ENCODE measurements around the gene SCYL1.

SCYL1 gene

DNA sequence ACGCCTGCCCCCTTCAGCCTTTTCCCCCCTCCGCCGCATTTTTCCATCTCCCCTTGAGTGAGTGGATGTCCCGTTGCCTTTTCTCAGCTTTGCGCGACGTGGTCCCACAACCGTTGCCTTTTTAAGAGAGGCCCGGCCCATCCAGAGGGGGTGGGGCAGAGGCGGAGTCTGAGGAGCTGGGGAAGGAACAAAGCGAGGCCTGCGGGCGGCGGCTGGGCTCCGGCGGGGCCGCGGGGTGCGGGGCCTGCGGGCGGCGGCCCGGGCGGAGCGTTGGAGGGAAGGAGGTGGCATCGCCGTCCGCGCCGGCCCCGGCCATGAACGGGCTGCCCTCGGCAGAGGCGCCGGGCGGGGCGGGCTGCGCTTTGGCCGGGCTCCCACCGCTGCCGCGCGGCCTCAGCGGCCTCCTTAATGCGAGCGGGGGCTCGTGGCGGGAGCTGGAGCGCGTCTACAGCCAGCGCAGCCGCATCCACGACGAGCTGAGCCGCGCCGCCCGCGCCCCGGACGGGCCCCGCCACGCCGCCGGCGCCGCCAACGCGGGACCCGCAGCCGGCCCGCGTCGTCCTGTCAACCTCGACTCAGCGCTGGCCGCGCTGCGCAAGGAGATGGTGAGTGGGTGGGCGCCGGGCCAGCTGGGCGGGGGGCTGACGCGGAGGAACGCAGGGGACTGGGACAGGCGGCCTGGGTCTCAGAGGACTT lies 47.6 kb downstream of the SCYL1 start, which contains the start of gene FAM89B:
FAM89B (plus strand) TSS at position 183 of the 696 bp plus-strand sequence; CDS start at position 315, 132 bp downstream.
- no peak for DNase-seq

DNA sequence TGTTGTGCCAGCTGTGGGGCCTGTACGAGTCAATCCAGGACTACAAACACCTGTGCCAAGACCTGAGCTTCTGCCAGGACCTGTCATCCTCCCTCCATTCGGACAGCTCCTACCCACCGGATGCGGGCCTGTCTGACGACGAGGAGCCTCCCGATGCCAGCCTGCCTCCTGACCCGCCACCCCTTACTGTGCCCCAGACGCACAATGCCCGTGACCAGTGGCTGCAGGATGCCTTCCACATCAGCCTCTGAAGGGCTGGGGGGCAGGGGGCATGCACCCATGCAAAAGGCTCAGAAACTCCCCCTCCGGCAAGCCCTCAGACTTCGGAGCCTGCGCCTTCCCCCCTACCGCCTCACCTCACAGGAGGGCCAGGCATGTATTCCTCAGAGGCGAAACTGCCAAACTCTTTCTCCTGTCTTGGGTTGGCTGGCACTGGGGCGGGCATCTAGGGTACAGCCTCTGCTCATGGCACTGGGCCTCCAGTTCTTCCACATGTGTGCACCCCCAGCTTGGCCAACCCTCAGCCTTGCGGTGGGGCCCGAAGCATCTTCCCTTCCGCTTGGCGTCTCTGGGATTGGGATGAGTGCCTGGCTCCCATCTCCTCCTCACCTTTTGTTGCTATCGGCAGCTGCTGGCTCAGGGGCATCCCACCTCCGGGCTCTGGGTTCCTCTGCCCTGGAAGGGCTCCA lies 48.7 kb downstream of the SCYL1 start:
- DNase-seq = no peak

DNA sequence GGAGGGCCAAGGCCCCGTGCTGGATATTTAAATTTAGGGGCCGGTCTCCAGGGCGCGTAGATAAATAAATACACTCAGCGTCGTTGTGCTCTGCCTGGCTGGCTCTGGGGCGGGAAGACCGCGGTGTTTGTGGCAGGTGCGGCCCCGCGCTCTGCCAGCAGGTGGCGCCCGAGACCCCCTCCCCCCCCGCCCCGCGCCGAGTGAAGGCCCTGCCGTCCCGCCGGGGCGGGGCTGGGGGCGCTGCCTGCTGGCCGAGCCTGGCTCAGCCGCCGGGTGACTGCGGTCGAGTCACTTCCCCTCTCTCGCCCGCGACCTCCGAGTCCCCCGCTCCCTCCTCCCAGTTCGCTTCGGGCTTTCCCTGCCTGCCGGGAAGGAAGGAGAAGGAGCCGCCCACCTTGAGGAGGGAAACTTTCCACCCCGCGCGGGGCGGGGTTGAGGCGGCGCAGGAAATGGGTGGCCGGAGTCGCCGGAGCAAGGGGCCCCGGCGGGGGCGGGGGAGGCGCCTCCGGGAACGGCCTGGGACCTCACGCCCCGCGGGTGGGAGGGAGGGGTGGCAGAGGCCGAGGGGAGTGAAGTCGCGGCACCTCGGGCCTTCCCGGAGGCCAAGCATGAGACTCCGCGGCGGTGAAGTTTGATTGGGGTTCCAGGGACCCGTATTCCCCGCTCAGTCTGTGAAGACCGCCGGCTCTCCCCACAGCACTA lies 49.4 kb downstream of the SCYL1 start:
- no peak for DNase-seq

- DNase-seq = no peak
Measured at GRCh38 chr11:65574811-65575567, 50.1 kb downstream of the SCYL1 start.

GRCh38 chr11:65575568-65576231 lies 50.8 kb downstream of the SCYL1 start, which contains the start of gene EHBP1L1:
EHBP1L1 (plus strand) TSS chr11:65576053; CDS start chr11:65576303, 250 bp downstream.
- DNase-seq = no peak

DNA sequence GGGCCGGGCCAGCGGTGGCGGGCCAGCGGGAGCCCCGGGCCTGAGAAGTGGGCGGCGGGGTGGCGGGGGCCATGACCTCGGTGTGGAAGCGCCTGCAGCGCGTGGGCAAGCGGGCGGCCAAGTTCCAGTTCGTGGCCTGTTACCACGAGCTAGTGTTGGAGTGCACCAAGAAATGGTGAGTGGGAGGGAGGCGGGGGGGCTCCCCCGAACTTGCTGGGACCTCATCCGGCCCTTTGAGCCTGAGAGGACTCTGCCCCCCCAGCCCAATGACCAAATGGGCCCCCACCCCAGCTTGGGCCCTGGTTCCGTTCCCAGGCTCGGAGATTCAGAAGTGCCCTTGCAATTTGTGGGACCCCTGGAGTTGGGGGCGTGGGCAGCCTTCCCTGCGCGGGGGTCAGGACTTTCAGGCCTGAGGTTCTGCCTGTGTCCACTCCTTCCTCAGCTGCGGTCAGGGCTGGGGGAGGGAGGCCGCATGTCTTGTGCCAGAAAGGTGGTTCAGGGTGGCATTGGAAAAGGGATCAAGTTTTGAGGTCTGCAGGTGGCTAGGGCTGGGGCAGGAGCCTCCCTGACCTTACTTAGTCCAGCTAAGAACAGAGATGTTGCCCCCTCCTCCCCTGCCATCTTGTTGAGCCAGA lies 51.5 kb downstream of the SCYL1 start:
- DNase-seq = no peak

DNA sequence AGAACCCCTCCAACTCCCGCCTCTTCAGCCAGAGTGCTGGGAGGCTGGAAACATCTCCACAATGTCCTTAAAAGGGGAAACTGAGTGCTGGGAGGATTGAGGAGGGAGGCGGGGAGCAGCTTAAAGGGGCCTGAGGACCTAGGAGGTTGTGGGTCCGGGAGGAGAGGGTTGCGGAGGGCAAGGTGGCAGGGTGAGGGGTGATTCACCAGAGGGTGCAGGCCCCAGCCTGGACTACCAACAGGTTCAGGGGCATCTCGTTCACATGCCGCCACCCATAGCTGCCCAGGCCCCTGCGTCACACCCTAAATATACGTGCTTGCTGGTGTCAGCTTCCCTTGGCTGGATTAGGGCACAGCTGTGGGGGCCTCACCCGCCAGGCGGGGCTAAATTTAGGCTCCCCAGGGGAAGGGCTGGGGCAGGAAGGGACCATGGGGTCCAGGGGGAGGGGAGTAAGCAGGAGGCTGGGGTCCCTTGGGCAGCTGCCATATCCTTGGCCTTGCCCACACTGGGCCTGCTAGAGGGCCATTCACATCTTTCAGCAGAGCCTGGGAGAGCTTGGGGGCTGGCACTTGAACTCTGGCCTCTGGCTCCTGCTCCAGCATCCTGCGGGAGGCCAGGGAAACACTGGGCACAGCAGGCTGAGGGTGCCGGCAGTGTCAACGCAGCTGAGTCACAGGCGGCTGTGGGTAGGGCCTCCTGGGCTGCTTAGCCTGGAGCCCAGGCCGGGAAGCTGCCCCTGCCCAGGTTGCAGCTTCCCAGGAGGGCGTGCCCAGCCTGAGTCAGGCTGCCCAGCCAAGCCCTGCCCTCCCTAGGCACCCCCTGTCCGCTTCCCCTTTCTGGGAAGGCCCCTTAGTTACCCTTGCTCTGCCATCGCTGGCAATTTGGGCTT lies 52.2 kb downstream of the SCYL1 start:
- DNase-seq = no peak

GRCh38 chr11:65577756-65578109 lies 52.9 kb downstream of the SCYL1 start:
- DNase-seq = no peak

DNA sequence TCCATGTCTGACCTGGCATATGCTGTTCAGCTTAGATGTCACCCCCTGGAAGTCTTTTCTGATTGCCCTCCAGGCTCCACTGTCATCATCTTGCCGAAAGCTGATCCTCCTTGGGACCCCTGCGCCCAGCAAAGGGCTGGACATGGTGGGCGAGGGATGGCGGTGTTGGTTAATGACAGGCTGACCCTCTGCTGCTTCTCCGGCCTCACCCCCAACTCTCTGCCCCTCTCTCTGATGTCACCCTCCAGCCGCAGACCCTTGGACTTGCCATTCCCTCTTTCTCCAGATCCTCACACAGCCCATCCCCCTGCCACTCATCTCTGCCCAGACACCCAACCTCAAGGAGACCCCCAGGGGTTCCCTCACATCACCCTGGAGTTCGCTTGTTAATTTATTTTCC lies 53.3 kb downstream of the SCYL1 start:
- DNase-seq = no peak

DNA sequence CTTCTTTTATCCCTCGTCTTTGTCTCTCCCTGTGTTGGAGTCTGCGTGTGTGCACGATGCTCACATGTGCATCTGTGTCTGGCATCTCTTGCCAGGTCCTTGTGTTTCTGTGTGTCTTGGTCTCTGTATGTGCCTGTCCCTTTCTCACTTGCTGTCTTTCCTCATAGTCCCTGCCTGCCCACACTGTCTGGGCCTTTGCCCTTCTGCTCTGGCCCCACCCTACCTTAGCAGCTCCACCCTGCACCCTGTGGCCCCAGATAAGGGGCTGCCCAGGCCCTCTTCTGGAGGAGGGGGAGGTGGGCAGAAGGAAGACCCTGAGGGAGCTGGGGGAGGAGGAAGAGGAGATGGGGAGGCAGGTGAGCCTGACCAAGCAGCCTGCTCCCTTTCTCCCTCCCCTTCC lies 53.8 kb downstream of the SCYL1 start:
- no peak for DNase-seq

DNA sequence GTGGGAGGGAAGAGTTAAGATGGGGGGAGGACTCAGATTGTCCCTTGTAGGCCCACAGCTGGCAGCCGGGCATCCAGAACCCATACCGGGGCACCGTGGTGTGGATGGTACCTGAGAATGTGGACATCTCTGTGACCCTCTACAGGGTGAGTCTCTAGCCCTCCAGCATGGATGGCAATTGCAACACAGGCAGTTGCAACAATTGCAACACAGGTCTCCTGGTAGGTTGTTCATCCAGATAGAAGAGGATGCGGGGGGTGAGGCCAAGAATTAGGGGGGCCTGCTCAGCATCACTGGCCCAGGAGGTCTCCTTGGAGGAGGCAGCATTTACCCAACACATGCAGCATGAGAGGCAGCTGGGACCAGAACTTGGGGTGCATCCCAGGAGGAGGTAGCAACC lies 54.4 kb downstream of the SCYL1 start:
- no peak for DNase-seq

GRCh38 chr11:65580031-65580692 lies 55.3 kb downstream of the SCYL1 start:
- no peak for DNase-seq

- no peak for DNase-seq
Measured at GRCh38 chr11:65580756-65581155, 55.9 kb downstream of the SCYL1 start.

DNA sequence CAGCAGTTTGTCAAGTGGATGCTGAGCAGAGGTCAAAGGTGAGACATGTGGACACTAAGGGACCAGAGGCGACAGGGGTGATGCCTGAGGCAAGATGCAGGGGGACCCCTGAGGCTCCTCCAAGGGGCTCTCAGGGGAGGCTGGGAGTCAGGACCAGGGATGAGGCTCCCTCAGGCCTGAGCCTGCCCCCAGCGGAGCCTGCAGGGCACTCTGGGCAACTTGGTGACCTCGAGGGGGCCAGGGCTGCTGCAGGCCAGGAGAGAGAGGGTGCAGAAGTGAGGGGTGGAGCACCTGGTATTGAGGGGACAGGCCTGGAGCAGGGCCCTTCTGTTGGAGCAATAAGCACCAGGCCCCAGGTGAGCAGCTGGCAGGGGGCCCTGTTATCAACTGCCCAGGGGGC lies 57.0 kb downstream of the SCYL1 start:
- DNase-seq = no peak

GRCh38 chr11:65583589-65583988 lies 58.7 kb downstream of the SCYL1 start:
- no peak for DNase-seq

- DNase-seq = no peak
Measured at GRCh38 chr11:65584106-65584505, 59.2 kb downstream of the SCYL1 start.

- no peak for DNase-seq
Measured at GRCh38 chr11:65584723-65585171, 59.9 kb downstream of the SCYL1 start.

DNA sequence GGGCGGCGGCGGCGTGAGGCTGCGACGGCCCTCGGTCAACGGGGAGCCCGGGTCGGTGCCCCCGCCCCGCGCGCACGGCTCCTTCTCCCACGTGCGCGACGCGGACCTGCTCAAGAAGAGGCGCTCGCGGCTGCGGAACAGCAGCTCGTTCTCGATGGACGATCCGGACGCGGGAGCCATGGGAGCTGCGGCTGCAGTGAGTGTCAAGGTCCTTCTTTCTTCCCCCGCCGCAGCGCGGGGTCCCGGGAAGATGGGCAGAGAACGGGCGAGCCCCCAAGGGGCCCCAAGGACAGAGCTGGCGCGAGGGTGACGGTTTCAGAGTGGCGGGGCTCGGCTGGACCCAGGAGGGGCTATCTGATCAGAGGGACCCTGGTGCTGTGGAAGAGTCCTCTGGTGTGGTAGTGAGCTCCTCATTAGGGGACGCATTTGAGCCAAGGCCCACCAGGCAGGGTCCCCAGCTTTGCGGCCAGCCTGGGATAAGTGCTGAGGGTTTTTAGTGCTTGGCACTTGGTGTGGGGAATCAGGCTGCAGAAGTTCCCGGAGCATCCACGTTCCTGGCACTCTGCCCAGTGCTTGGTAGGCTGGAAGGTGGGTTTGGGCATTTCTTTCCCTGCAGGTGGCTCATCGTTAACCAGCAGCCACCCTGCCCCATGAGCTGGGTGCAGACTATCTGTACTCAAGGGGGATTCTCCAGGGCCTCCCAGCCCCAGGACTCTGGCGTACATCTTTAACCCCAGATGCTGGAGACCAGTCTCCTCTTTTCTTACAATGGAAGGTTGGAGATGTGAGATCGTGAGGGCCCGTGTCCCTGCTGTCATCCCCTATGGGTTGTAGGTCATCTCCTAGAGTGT lies 60.7 kb downstream of the SCYL1 start:
- DNase-seq = no peak

DNA sequence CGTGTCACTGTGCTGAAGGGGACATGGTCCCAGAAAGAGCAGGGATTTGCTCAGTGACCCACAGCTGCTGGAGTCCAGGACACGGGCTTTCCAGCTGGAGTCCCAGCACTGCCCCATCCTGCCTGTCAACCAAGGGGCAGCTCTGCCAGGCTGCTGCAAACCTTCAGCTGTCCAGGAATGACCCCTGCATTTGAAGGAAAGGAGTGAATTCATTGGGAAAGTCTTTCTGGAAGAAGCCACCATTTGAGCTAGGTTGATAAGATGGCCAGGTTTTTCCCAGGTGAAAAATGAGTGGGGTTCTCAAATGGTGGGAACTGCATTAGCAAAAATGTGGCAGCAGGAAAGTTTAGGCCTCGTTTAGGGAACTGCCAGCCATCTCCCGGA lies 61.4 kb downstream of the SCYL1 start:
- DNase-seq = no peak

All from NCI-H187 treated with DMSO at 0.1 percent for 48 hours (cell line).